ENCODE data around the gene WDR47. TPM values are rescaled to one million over a fixed set of nuclear protein-coding genes. Genes with fewer than 3 reads are reported as not detected.

WDR47 gene
- total RNA-seq (2014; rRNA removed; shearing (Covaris generic)) = 4.7 and 6.1 TPM in 2 replicates

GRCh38 chr1:109041621-109042468, at the start of gene WDR47:
WDR47 (minus strand) TSS chr1:109042102; CDS start chr1:109023512, 18,590 bp downstream.
- DNase-seq (ENCODE audit: low spot score) = peak; percentile 93

DNA sequence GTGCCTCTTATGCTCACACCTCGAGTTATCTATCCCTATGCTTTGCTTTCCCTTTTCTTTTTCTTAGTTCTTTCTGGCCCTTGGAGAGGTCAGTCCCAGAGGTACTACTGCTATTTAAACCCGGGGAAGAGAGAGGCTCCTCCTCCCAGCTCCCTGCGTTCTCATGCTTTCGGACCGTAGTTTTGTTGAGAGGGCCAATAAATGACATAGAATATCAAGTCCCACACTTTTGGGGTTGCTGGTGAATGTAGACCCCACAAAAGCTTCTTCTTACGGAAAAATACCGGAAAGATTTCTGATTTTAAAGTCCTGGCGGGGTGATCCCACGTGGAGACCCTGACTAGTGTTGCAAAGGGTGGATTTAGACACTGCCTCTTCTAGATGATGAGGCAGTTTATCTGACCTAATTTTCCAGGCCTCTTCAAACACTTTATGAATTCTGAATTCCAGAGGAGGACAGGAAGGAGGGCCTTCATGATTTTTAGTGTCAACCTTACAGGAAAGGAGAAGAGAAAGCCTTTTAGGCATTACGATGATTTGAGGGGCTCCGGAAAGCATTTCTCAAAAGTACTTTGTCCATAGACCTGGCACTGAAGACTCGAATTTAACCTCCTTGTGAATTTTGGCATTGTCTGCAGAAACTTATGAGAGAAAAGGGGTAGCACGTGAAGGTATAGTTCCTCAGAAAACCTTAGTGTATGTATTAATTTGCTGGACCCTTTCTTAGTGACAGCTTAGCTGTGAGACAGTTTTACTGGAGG, 49.4 kb upstream of the WDR47 start:
- DNase-seq (ENCODE audit: low spot score) = peak; percentile 23

- peak; percentile 89 for DNase-seq (ENCODE audit: low spot score)
Observed at GRCh38 chr1:109090196-109091077, 48.5 kb upstream of the WDR47 start, which contains the start of gene TMEM167B. TMEM167B (plus strand) TSS chr1:109090764; CDS start chr1:109090873, 109 bp downstream.

GRCh38 chr1:109089242-109090015, 47.5 kb upstream of the WDR47 start:
- DNase-seq (ENCODE audit: low spot score) = peak; percentile 64

GRCh38 chr1:109084563-109085517, 42.9 kb upstream of the WDR47 start:
- peak; percentile 65 for DNase-seq (ENCODE audit: low spot score)

DNA sequence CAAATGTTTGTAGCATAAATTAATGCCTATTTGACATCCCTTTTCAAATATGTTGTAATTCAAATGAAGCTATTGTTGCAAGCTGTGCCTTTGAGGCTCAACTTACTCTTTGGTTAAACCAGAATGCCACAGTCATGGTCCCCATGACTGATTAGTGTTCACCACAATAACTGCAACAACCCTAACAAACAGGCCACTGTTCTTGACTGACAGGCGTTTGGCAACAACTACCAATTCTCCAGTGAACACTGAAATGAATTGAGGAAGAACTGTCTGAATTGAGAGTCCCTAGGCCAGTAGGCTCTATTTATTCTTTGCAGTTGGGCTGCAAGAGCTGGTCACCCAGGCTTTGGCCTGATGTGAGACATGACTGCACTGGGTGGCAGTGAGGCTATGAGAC, 42.0 kb upstream of the WDR47 start:
- peak; percentile 29 for DNase-seq (ENCODE audit: low spot score)

- DNase-seq (ENCODE audit: low spot score) = no peak
Observed at GRCh38 chr1:109083501-109083900, 41.6 kb upstream of the WDR47 start.

GRCh38 chr1:109080441-109081082, 38.7 kb upstream of the WDR47 start:
- DNase-seq (ENCODE audit: low spot score) = no peak

GRCh38 chr1:109079240-109079622, 37.3 kb upstream of the WDR47 start:
- no peak for DNase-seq (ENCODE audit: low spot score)

- DNase-seq (ENCODE audit: low spot score) = no peak
Observed at GRCh38 chr1:109078317-109078716, 36.4 kb upstream of the WDR47 start.

- peak; percentile 95 for DNase-seq (ENCODE audit: low spot score)
Observed at GRCh38 chr1:109075531-109076490, 33.9 kb upstream of the WDR47 start, which contains the start of gene TAF13. TAF13 (minus strand) TSS chr1:109076003; CDS start chr1:109075947, 56 bp downstream.

- DNase-seq (ENCODE audit: low spot score) = no peak
Observed at GRCh38 chr1:109069294-109069693, 27.4 kb upstream of the WDR47 start.

GRCh38 chr1:109067883-109068282, 26.0 kb upstream of the WDR47 start:
- no peak for DNase-seq (ENCODE audit: low spot score)

DNA sequence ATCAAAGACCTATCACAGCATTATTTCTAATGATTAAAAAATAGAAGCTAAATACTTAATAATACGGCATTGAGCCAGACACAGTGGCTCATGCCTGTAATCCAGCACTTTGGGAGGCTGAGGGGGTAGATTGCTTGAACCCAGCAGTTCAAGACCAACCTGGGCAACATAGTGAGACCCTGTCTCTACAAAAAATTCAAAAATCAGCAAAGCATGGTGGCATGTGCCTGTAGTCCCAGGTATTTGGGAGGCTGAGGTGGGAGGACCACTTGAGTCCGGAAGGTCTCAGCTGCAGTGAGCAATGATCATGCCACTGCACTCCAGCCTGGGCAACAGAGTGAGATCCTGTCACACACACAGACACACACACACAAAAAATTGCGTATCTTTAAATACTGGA, 23.2 kb upstream of the WDR47 start:
- no peak for DNase-seq (ENCODE audit: low spot score)

GRCh38 chr1:109061183-109061582, 19.3 kb upstream of the WDR47 start:
- DNase-seq (ENCODE audit: low spot score) = no peak

- DNase-seq (ENCODE audit: low spot score) = no peak
Observed at GRCh38 chr1:109060707-109061106, 18.8 kb upstream of the WDR47 start.

- no peak for DNase-seq (ENCODE audit: low spot score)
Observed at GRCh38 chr1:109059026-109059425, 17.1 kb upstream of the WDR47 start.

GRCh38 chr1:109056064-109056463, 14.2 kb upstream of the WDR47 start:
- no peak for DNase-seq (ENCODE audit: low spot score)
